ENCODE measurements around the gene PTPRC.

The PTPRC gene

DNA sequence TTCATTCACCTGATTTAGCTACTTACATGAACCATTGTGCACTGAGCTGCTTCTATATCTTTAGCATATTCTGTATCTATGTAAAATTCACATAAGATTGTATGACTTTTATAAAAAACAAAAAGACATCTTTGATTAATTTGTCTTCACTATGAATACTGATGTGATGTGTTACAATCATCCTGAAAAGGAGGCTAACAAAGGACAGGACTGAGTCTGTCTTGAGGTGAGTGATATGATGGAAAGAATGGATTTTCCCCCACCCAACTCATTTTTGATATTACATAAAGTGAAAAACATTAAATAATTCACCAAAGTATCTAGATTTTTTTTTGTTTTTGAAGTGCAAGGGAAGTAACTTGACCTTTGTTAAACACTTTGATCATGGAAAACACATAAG lies 9.8 kb downstream of the PTPRC start:
- no peak for DNase-seq

DNA sequence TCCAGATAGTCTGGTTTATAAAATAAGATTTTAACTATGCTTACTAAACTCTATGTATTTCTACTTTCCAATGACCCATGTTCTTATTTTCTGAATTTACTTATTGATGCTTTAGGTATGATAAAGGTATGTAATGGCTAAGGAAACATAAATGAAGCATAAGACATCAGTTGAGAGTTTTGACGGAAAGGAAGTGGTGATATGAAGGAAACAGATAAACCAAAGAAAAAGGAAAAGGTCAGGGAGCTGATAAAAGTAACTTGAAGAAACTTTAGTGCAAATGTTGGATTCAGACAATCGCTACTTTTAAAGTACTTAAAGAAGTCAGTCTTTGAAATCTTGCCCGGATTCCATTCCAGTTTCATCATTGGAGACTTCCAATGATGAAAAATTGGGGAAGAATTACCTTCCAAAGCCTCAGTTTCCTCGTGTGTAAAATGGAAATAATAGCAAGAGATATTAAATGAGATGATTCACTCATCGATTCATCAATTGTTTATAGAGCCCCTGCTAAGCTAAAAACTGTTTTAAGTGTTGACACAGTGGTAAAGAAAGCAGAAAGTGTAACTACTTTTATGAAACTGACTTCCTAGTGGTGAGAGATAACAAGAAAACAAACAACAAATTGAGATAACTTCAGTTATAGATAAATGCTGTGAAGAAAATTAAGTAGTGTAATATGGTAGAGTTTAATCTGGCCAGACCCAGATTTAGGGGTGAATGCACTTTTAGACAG lies 10.6 kb downstream of the PTPRC start:
- DNase-seq = no peak

DNA sequence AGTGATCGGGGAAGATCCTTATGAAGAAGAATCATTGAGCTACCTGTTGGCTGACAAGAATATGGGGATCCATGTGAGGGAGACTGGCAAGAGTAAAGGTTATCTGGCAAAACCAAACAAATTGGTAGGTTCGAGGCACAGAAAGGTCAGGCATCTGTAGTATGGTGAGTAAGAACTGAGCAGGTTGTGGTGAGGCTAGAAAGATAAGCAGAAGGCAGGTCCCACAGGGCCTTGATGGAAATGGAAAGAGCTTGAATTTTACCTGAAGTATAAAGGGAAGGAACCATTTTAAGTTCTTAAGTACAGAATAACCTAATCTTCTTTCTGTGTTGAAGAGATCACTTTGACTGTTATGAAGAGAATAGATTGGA lies 11.1 kb downstream of the PTPRC start:
- DNase-seq = no peak

DNA sequence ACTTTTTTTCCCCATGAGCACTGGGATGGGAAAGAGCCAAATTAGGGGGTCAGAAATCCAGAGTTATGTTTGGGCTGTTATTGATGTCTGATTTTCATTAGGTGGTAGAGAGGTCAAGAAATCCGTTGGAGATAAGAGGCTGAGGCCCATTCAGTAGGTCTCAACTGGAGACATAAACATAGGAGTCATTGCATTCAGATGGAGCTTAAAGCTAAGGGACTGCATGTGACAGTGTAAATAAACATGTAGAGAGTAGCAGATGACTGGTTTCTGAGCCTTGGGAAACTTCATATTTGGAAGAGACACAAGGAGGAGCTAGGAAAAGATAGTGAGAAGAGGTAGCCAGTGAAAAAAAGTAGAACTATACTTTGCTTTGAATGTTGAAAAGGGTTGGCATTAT lies 11.7 kb downstream of the PTPRC start:
- no peak for DNase-seq

DNA sequence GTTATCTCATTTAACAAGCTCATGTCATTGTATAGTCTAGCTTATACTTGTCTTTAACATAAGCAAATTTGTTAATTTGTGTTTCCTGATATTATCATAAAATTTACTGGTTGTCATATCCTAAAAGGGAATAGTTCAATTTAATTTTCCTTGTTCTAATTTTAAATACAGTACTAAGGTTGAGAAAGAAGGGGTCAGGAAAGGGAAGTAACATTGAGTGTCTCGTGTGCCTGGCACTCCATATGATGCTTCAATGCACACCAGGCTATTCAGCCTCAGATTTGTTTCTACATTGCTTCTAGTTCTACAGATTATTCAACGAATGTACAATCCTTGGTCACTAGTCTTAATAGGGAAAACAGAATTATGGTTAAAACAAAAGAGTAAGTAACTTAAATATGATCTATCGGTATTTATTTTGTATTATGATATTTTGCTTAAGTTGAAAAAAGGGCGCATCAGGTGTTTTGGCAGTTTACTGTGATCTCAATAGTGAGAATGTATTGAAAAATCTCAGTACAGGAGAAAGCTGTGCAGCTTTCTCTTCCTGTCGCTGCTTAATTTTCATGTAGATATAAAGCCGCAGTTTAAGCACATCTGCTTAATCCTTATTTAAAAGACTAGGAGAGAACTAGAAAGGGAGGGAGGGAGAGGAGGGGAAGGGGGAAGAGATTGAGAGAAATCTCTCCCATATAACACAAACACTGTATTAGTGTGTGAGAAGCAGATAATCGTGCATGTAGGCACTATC lies 13.0 kb downstream of the PTPRC start:
- no peak for DNase-seq

DNA sequence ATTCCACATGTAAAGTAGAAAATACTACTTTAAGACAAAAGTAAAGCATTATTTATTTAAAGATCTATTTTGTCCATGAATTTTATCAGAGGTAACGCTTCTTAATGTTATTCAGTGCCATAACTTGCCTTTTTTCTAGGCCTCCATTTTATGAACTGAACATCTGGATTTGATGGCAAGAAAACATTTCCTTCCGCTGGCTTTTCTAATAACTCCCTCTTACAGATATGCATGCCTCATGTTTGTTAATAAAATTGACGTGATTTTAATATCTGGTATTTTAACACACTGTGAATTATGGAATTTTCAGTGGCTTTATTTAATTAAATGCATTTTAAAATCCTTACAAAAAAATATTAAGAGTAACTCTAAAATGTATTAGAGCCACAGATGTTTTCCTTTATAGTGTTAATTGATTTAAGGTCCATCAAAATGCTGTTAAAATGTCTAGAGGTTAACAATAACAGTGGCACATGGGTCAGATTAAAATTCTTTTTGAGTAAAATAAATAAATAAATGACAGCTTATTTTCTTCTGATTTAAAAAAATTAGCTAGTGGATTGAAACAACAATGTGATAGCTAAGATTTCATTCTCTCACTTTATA lies 15.1 kb downstream of the PTPRC start:
- no peak for DNase-seq

DNA sequence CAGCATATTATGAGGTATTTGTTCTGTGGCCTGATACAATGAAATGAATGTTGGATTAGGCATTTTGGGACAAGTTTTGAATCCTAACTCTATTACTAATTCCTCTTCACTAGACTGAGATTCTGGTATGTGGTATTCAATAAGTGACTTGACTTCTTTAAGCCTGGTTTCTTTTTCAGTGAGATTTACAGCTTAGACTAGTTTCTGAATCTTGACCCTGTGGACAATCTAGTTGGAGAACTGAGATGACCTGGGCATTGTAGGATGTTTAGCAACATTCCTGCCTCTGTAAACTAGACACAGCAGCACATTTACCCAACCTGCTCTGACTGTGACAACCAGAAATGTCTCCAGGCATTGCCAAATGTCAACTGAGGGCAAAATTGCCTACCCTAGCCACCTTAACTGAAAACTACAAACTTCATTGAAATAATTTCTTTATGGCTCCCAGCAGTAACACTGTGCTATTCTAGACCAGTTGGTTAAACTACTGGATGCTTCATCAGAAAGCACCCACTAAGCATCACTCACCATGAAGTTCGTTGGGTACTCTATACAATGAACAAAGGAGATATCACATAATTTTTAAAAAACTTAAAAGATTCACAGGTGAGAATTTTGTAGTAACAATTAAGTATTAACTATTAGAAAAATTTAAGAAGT lies 16.8 kb downstream of the PTPRC start:
- DNase-seq = no peak

DNA sequence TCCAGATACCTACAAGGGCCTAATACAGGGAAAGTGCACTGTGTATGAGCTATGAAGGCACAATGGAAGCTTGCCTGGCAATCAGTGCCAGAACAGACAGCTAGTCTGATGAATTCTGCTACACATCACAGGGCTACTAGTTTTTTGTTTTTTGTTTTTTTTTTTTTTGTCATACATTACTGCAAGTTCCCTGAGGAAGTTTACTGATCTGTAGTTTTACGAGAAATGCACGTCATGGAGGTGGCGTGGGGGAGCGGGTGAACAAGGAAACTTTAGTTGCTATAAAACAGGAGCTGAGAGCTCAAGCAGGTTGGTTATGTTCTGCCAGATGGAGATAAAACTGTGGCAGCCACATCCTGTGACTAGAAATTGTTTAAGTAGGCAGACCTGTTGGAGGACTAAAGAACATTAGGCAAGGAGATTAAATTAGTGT lies 17.7 kb downstream of the PTPRC start:
- DNase-seq = peak in 1 of 4 experiments; percentile 16

DNA sequence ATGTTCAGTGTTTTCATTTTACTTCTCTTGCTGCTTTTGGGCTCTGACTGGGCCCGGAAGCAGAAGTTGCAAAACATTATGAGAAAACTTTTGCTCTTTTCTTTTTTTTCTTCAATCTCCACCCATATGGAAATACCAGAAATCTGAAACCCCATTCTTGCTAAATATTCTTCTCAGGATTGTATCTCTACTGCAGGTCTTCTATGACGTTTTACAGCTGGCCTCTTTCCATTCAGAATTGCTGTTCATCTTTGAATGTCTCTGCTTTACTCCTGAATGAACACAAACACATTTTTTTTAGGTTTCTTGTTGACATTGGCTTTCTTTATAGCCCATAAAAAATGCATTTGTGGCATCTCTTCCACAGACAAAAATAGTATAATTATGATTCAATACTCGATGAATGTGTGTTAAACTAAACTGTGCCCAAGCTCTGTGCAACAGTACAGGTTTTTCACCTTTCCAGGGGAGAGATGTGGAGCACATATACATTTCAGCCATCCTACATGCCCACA lies 18.8 kb downstream of the PTPRC start:
- no peak for DNase-seq

DNA sequence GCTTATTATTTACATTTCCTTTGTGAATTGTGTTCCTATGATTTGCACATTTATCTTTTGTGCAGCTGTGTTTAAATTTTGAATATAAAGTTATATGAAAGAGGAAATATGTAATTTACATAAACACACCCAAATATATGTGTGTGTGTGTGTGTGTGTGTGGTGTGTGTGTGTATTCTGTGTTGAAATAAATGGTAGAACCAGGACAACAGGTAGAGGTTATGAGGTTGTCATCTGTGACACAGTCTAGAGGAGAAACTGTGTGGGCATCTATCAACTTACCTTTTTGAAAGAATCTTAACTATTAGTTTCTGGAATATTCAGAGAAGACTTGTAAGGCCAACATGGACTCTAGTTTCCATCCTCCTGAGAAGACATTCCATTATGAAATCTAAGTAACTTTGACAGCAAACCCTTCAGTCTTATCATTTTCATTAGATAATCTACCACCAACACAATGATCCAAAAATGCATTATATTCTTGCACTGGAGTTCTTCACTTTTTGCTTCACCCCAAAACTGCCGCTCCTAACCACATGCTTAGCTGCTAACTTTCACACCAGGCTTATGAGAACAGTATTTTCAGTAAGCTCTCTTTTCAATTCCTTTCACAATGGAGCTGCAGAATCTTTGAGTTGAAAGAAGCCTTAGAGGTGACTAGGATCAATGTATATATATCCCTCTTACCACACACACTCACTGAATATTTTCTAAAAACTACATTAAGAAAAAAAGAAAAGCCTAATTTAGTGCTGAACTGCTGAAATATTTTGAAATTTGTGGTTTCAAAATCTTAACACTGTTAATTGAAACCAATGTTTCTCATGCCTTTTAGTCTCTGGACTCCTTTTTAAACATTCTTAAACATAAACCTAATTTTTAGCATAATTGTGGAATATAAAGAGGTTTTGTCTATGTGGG lies 21.8 kb downstream of the PTPRC start:
- no peak for DNase-seq

DNA sequence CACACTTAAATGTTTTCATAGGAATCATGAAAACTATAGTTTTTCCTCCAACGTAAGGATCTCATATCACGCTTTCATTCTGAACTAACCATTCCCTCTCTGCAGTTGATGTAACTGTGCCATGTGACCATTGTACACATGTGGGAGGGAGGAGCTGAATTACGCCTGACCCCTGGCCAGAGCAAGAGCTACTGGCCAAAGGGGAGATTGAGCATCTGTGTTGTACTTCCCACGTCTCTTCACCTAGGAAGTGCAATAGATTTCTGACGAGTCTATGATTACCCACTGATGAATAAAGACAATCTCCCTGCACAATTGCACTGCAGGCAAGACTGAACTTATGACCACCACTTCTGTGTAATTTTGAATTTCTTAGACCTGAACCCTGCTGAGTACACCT lies 24.0 kb downstream of the PTPRC start:
- DNase-seq = no peak

DNA sequence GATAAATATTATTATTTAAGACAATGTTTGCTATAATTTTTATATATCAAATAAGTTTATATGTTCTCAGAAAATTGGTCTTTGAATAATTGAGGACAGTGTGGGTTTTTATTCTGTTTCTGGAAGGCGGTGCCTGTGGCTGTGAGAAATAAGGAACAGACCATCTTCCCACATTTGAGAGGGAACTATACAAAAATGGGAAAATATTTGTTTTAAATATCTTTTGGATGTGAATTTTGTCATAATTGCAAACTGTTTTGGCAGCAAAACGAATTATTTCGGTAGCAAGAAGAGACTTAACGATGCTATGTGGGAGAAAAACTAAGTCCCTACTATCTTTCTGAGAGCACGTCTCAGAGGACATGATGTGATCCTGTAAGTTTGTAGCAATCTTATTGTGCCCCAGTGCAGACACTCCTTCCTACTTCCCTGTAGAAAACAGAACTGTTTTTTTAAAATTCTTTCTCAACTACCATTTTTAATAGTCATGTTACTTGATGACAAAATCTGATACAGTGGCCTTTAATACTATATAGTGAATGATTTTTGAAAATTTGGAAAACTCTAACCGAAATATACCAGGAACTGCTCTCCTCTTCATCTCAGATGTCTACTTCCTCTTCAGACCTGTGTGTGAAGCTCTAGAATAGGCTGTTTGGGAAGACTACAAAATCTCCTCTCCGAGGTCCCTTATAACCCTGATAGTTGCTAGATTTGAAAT lies 25.4 kb downstream of the PTPRC start:
- no peak for DNase-seq

DNA sequence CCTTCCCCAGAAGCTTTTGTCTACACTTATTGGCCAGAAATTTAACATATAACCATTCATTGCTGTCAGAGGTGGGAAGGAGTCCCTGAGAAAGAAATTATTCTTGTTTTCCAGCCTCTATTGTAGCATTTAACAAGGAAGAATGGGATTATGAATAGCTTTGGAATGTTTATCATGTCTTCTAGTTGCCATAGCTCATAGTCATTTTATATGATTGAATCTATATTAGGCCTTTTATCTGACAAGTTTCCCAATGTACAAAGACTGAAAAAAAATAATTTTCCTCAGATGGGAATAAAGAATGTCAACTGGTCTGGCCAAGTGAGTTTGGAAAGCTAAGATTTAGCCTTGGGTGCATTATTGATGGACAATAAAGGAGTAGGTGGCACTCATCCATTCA lies 28.3 kb downstream of the PTPRC start:
- DNase-seq = no peak

DNA sequence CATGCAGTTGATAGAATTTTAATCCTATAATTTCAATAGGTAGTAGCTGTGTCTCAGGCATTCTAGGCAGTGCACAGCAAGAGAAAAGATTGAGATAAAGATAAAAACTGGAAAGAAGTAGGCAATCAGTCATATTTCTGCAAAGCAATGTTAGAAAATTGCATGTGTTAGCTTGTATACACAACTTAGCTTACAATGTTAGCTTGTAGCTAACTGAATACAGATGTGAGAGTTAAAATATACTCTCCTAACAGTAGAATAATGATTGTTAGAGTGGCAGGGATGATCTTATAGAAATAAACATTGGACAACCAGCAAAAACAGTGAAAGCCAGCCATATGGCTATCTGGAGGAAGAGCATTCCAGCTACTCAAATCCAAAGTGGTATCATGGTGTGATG lies 29.0 kb downstream of the PTPRC start:
- no peak for DNase-seq

DNA sequence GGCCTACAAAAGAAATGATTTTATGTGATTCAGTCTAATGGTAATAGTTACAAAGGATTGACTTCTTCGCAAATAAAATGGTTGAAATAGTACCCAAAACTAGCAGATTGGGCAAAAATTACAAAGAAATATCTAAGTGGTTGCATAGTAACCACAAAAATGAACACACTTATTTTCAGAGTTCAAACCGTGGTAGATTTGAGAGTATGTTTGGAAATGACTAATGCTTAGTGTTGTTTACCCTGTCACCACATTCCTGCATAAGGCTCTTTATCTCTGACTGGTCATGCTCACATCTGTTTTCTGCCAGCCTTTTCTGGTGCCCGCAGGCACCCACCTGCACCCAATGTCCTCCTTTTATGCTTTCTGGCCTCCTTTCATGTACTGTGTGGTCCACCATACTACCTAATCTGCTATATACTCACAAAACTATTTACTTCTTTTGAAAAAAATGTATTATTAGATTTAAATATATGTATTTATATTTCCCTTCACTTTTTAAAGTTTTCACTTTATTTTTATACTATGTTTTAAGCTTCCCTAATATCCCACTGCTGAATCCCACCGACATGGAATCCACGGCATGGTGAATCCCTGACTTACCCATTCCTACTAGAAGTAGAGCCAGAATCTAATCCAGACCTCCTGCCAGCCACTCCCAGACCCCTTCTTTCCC lies 30.3 kb downstream of the PTPRC start:
- DNase-seq = no peak

DNA sequence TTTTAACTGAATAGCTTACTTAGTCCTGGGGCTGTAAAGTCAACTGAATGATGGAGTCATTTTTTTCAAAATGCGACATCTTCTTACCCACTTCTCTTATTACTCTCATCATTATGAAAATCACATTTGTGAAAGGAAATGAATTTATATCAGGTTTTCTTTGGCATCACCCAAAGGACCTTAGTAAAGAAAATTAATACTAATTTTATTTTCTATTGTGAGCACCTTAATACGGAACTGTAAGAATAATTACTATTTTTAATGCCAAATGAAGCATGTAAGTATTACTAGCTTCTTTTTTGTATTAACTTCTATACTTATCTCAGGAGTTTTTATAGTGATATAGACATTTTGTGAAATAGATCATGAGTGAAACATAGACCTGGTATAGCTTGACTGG lies 30.9 kb downstream of the PTPRC start:
- no peak for DNase-seq

DNA sequence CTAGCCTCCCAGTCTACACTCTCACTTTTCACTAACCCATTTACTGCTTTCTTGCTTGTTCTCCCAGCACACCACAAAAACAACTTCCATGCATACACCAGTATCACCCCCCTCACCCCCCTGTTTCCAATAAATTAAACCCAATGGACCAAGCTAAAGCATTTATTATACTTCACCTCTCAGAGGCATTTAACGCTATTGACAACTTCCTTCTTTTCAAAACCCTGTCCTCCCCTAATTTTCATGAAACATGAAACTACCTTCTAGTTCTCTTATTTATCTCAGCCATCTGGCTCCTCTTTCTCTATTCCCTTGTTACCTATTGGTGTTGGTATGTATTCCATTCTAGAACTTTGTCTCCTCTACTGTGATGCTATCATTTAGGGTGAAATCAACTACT lies 32.3 kb downstream of the PTPRC start:
- no peak for DNase-seq

DNA sequence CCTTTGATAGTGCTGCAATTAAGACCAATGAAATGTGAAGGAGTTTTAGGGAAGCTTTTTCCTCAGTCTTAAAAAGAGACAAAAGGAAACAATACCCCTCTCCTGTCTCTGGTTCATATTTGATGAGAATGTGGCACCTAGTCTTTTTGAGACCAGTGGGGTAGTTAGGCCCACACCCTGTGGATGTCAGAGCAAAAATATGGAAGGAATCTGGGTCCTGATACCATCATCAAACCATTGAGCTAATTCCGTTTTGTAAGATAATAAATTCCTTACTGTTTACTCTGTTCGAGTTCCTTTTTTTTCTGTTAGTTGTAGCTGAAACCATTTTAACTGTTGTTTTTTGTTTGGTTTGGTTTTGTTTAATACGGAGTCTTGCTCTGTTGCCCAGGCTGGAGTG lies 33.3 kb downstream of the PTPRC start:
- DNase-seq = no peak

DNA sequence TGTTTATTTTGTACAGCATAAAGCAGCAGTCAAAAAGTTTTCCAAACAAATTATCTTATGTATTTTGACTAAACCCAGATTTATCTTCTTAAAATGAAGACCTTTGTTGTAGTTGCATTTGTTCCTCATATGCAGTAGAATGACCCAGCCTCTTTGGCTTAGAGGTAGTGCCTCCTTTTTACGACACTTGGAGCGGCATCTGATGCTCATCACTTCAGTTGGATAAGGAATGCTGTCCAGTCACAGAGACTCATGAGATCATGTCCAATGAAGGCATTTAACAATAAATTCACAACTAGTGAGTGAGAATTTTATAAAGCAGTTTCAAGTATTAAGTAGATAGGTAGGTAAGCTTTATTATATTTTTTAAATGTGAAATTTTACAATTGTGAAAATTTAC lies 35.2 kb downstream of the PTPRC start:
- no peak for DNase-seq

DNA sequence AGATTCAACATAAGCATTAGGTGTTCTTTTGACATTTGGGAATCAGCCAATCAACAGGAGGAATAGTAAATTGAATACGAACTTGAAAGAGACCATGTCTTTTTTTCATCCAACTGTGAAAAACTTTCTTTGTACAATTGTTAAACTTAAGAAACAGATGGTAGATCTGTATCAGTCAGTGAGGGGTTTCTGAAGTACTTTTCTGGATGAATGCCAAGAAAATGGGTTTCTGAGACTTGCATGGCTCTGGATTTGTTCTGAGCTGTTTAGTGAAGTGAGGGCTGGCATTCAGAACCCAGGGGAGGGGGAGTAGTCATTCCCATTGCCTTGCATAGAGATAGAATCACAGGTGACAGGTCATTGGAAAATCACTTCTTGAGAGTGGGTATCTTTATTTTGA lies 37.4 kb downstream of the PTPRC start:
- no peak for DNase-seq

DNA sequence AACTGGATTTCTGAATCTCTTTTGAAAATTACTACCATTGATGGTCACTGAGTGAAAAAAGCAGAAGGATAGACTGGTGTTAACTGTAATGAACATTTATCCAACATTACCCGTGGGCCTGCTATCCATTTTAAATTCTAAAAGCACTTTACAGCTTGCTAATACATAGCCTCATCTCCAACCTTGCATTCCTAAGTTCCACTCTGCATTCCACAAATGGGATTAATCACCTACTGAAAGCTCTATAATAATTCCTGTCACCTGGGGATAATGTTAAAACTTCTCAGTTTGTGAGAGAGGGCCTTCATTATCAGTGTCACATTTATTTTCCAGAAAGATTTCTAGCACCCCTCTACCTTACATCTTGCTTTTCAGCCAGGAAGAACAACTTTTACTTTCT lies 38.2 kb downstream of the PTPRC start:
- no peak for DNase-seq

Data from activated CD4-positive, CD25-positive, alpha-beta regulatory T cell (primary cell).